NCI-H1092 treated with DMSO at 0.1 percent for 48 hours (cell line): Measurements from ENCODE around the gene UGT1A6.

Source experiments
- DNase-seq: peaks from one replicate; lab custom pipeline; 2025; lab: John Stamatoyannopoulos, UW

The UGT1A6 gene

DNA sequence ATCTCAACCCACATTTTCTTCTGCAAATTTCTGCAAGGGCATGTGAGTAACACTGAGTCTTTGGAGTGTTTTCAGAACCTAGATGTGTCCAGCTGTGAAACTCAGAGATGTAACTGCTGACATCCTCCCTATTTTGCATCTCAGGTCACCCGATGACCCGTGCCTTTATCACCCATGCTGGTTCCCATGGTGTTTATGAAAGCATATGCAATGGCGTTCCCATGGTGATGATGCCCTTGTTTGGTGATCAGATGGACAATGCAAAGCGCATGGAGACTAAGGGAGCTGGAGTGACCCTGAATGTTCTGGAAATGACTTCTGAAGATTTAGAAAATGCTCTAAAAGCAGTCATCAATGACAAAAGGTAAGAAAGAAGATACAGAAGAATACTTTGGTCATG lies 75.4 kb downstream of the UGT1A6 start:
- DNase-seq, result no peak

GRCh38 chr2:233769260-233769659 lies 76.6 kb downstream of the UGT1A6 start:
- DNase-seq, result no peak

DNA sequence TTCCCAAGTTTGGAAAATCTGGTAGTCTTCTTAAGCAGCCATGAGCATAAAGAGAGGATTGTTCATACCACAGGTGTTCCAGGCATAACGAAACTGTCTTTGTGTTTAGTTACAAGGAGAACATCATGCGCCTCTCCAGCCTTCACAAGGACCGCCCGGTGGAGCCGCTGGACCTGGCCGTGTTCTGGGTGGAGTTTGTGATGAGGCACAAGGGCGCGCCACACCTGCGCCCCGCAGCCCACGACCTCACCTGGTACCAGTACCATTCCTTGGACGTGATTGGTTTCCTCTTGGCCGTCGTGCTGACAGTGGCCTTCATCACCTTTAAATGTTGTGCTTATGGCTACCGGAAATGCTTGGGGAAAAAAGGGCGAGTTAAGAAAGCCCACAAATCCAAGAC lies 79.5 kb downstream of the UGT1A6 start:
- DNase-seq, result no peak

DNA sequence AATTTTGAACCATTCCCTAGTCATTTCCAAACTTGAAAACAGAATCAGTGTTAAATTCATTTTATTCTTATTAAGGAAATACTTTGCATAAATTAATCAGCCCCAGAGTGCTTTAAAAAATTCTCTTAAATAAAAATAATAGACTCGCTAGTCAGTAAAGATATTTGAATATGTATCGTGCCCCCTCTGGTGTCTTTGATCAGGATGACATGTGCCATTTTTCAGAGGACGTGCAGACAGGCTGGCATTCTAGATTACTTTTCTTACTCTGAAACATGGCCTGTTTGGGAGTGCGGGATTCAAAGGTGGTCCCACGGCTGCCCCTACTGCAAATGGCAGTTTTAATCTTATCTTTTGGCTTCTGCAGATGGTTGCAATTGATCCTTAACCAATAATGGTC lies 79.9 kb downstream of the UGT1A6 start:
- DNase-seq, result no peak

DNA sequence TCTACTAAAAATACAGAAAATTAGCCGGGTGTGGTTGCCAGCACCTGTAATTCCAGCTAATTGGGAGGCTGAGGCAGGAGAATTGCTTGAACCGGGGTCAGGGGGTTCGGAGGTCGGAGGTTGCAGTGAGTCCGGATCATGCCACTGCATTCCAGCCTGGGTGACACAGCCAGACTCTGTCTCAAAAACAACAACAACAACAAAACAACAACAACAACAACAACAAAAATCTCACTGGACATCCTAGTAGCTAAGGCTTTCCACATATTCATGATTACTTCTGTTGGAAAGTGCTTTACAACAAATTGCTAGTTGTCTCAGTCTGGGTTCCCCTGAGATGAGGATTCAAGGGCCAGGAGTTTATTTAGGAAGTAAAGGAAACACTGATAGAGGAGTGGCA lies 81.2 kb downstream of the UGT1A6 start:
- DNase-seq, result no peak

DNA sequence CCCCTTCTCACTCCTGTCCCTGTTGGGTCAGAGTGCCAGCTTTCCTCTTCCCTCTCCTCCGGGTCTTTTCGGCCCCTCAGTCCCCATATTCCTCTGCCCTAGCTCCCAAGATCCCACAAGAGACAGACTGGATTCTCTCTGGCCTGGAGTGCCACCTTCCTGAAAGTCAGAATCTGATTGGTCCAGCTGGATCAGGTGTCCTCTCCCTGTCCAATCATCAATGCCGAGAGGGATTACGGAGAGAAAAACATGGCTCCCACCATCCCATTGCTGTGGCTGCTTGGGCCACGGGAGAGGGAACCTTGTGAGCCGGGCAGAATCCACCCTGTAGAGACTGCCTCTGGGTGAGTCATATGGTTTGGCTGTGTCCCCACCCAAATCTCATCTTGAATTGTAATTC lies 82.7 kb downstream of the UGT1A6 start:
- no peak for DNase-seq

DNA sequence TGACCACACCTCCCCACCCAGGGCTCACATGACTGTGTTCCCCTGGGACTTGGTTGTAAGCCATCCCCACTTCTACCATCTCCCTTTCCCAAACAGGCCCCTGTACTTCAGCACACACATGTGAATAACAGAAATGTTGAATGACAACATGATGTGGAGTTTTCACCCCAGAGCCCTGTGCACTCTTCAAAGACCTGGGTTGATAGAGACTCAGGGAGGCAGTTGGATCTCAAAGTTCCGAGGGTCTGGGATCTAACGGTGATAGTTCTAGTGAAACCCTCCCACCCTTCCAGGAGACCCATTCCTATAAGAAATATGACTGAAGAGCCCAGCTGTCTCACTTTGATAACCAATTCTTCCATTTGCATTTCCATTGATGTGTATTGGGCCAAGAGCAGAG lies 85.3 kb downstream of the UGT1A6 start, which contains the start of gene MROH2A:
TSS of gene MROH2A (plus strand) at position 301 of the 400 bp plus-strand sequence. CDS start 1,029 bp downstream, outside the sequence.
- no peak for DNase-seq

DNA sequence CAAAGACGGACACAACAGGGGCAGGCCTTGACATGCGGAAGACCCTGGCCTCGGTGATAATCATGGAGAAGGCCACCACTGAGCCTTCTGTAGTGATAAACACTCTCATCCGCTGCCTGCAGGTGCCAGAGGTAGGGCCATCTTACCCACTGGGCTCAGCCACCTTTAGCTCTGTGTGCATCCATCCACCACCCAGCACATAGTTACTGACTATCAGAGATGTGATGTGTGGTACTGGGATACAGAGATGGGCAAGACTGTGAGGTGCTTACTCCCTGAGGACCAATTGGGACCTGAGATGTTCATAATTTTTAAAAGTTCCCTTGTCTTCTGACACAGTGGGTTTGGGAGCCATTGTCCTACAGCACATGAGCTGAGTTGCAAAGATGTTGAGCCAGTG lies 87.0 kb downstream of the UGT1A6 start:
- no peak for DNase-seq

DNA sequence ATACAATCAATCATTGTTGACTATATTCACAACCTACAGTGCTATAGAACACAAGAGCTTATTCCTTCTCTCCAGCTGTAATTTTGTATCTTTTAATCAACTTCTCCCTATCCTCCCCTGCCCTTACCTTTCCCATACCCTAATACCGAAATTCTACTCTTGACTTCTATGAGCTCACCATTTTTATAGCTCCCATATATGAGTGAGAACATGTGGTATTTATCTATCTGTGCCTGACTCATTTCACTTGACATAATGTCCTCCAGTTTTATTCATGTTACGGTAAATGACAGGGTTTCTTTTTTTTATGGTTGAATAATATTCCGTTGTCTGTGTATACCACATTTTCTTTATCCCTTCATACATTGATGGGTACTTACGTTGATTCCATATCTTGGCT lies 88.1 kb downstream of the UGT1A6 start:
- no peak for DNase-seq

- no peak for DNase-seq
These were observed 96.9 kb downstream of the UGT1A6 start for GRCh38 chr2:233789554-233789953.

DNA sequence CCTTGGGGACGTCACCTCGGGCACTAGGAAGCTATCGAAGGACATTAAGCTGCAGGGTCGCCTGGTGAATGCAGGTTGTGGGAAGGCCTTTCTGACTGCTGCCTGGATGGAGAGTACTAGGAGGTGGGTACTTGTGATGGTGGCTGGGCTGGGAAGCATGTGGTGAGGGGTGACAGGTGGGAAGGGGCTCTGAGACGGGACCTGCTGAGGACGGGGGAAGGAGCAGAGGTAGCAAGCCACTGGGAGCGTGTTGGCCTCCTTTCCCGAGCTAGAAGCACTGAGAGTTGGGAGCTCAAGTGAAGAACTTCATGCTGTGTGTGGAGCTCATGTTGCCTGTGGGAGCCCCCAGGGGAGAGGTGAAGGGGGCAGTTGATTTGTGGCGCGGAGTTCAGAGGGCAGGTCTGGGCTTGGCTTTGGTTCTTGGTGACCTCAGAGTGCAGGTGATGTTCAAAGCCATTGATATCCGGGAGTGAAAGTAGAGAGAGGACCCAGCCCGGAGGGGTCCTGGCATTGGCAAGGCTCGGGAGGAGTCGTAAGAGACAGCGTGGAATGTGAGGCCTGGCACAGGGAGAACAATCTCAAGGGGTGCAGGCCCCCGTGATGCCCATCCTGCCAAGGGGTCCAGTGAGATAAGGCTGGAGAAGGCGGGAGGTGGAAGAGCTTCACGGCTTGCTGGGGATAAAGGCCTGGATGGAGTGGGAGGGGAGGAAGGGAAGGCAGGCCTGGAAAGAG lies 98.6 kb downstream of the UGT1A6 start:
- DNase-seq, result no peak

GRCh38 chr2:233791883-233792329 lies 99.2 kb downstream of the UGT1A6 start:
- DNase-seq, result no peak

GRCh38 chr2:233792720-233793119 lies 100.0 kb downstream of the UGT1A6 start:
- no peak for DNase-seq

DNA sequence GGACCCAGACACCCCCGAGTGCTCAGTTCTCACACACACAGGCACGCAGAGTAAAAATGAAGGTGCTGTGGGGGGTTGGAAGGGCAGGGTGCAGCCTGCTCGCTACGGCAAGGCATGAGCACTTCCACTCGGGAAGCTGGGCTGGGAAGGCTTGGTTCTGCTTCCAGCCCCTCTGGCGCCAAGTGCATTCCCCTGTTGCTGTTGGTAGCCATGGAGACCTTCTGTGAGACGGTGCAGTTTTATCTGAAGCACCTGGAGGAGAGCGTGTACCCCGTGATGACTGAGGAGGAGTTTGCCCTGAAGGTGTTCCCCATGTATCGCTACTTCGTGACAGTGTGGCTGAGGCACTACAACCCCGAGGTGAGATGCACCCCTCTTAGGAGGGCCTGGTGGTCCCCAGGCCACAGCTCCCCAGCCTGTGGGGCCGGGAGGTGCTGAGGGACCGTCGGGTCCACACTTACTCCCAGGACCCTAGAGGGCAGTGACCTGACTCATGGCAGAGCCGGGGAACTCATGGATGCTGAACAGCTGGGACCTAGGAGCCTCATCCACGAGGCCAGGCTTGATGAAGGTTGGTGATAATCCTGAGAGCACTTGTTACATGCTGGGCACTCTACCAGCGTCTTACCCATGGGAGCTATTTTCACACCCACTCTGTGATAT lies 100.9 kb downstream of the UGT1A6 start:
- DNase-seq, result no peak

DNA sequence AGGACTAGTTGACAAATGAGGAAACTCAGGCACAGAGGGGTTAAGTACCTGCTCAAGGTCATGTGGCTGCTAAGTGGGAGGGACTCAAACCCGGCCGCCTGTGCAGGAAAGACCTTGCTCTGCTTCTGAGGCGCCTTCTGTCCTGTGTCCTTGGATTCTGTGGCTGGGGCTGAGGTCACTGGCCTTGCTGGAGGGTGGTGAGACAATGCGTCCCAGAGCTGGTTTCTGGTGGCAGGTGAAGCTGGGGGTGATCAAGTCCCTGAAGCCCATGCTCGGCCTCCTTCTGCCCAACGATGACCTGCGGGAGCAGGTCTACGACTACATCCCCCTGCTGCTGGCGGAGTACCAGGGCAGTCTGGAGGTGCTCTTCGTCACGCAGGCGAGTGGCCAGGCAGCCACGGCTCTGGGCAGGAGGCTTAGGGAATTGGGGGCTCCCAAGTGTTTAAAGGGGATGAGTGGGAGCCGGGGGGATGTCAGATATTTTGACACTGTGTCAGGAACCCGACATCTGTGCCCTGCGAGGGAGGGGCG lies 101.5 kb downstream of the UGT1A6 start:
- DNase-seq, result no peak

- DNase-seq, result no peak
These were observed 103.1 kb downstream of the UGT1A6 start for GRCh38 chr2:233795735-233796171.

GRCh38 chr2:233796254-233796653 lies 103.6 kb downstream of the UGT1A6 start:
- no peak for DNase-seq

GRCh38 chr2:233798335-233799086 lies 105.8 kb downstream of the UGT1A6 start:
- no peak for DNase-seq

DNA sequence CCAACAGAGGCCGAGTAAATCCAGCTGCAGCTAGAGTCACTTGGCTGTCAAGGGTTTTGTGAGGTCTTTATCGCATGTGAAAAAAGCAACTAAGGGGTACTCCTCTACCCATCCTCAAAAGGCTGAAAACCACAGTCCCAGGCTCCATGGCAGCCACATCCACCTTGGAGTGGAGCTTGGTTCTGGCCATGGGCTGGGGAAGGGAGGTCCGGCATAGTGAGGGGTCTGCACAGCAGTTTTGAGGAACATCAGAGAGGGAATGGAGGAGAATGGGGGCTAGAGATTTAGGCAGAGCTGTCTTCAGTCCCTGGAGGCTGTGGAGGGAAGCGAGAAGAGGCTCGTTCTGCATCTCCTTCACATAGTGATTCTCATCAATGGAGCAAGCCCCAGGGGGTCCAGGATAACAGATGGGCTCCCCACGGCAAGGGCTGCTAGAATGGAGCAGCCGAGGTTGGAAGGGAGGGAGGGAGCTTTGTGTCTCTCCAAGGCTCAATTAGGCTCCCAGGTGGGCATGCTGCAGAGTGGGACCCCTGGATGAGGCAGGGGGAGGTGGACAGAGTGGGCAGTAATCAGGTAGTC lies 106.5 kb downstream of the UGT1A6 start:
- DNase-seq, result no peak

DNA sequence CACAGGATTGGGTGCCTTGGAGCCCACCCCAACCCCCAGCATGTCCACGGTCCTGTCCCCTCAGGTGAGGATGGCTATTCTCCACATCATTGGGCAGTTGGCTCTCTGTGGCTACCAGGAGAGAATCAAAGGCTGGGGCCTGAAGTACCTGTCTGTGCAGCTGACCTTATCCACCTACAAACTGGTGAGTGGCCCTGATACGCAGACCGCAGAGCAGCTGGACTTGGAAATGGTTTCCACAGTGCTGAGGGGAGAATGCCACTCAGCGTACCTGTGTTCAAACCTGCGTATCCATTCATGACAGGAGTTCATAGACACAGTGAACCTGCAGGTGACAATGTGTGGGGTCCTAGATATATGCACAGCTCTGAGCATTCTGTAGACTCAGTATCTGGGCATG lies 107.0 kb downstream of the UGT1A6 start:
- DNase-seq, result no peak

DNA sequence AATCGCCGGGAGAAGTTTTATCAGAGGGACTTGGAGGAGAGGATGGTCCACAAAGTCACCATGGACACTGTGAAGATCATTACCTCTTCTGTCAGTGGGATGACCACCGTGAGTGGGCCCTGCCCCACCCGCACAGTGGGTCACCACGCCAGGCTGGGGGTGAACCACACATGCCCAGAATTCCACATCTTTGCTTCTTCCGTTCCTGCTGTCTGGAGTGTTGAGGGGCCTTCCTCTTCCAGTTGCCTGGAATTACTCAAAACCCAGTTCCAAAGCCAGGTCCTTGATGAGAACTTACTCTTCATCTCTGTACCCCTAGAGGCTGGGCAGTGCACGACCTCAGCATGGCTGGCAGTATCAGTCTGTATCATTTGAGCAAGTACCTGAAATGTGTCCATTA lies 107.5 kb downstream of the UGT1A6 start:
- DNase-seq, result no peak
